ENCODE data around the gene GPBP1.
"Not testable (repeated sequence)": the region's sequence is repeated elsewhere in the genome, so short reads cannot be mapped to it uniquely, and the experiment has no call there.

The GPBP1 gene

DNA sequence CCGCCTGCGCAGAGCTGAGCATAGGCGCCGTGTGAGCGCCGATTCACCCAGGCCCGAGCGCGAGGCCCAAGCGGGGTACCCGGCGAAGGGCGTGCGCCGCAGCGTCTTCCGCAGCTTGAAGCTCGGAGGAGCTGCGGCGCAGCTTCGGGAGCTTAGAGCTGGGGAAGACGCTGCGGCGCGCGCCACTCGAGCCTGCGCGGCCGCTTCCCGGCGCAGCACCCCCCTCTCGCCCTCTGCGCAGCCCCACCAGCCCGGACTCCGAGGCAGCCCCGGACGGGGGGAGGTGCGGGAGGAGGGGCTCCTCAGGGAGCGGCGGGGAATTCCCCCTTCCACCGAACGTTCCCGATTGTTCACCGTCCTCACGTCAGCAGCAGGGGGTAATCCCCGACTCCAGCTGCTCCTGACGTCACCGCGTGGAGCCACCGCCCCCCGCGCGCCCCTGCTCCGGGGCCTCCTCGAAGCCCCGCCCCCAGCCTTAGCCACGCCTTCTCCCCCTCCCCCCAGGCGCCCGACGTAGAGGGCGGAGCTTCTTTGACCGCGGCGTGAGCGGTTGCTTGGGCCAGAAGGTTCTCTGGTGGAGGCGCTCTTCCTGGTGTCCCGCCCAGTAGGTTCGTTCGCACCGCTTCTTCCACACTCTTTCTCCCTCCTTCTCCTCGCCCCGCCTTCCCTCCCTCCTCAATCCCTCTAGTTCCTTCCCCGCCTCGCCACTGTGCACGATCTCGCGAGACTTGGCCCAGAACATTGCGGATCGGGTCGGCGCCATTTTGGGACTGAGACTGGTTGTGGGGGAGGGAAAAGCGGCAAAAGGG lies at the start of gene GPBP1:
Gene GPBP1, plus strand, starts transcription at position 741 of the 809 bp plus-strand sequence. CDS start 40,072 bp downstream, outside the sequence.
- peak; percentile 100 for DNase-seq

GRCh38 chr5:57128325-57128724 lies 45.5 kb upstream of the GPBP1 start:
- no peak for DNase-seq

DNA sequence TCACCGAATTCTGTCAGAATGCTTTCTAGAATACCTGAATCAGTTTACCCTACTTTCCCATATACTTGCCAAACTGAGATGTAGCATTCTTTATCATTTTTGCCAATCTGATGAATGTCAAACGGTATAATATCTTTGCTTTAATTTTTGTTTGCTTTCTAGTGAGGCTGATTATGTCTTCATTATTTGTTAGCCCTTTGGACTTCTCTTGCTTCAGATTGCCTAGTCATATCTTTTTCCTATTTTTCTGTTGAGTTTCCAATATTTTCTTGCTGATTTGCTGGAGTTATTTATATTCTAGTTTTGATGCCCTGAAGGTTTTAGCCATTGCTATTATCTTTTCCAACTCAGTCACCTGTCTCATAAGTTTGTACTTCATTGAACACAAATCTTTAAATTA lies 40.3 kb upstream of the GPBP1 start:
- DNase-seq = no peak

DNA sequence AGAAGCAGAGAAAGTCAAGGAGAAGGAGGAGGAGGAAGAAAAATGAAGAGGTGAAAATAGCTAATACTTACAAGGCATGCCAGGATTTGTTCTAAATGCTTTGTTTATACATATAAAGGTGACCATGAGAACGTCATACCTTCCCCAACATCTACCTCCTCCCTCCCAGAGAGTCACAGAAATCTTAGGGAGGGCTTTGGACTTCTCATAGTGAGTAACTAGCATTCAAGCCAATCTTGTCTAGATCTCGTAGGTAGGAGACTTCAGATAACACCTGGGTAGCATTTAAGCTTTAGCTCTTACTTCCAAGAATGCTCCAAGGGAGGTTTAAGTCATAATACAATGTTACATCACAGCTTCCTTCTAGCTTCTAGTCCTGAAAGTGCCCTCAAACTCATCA lies 36.5 kb upstream of the GPBP1 start:
- no peak for DNase-seq

DNA sequence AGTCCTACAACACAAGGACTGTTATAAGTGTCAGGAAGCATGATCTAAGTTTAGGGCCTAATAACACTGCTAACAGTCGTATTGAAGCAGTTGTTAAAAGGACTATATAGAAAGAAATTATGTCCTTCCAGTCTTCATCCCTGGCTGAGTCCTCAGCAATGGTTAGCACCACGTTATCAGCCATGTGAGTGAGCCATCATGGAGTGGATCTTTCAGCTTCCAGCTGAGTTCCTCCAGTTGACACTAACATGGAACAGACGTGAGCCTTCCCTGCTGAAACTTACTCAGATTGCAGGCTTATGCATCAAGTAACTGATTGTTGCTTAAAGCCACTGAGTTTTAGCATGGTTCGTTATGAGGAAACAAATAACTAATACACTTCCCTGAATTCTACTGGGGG lies 21.5 kb upstream of the GPBP1 start:
- DNase-seq = no peak

DNA sequence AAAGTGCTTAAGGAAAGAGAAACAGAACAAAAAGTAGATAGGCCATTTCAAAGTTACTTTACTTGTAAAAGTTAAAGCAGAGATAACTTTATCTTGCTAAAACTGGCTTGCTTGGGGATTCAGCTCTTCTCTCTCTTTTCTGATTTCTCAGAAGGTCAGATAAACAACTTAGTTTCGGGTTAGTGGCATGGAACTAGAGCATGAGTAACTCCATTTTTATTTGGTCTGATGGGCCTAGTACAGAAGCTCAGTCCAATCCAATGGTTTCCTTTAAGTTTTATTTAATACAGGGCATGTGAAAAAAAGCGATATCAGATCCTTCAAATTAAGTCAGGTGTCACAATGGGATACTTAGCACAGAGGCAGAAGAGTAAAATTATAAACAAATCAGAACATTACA lies 18.8 kb upstream of the GPBP1 start:
- DNase-seq = no peak

GRCh38 chr5:57157131-57157530 lies 16.7 kb upstream of the GPBP1 start:
- DNase-seq = no peak

- DNase-seq = no peak
Observed at GRCh38 chr5:57157666-57158065, 16.2 kb upstream of the GPBP1 start.

DNA sequence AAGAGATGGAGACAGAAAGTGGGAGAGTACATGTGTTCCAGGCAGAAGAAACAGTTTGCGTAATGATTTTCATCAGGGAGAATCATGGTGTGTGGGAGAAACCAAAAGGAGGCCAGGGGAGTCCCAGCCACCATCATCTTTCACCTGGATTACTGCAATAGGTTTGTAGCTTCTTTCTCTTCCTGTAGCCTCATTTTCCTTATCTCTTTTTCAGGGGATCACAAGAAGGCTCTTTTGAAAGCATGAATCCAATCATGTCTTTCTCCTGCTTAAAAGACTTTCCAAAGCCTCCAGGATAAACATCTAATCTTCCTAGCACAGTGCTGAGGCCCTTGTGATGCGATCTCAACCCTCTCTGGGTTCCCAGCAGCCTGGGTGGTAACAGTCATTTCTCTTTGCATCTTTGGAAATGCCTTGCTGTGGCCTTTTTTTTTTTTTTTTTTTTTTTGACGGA lies 10.3 kb upstream of the GPBP1 start:
- DNase-seq = no peak

DNA sequence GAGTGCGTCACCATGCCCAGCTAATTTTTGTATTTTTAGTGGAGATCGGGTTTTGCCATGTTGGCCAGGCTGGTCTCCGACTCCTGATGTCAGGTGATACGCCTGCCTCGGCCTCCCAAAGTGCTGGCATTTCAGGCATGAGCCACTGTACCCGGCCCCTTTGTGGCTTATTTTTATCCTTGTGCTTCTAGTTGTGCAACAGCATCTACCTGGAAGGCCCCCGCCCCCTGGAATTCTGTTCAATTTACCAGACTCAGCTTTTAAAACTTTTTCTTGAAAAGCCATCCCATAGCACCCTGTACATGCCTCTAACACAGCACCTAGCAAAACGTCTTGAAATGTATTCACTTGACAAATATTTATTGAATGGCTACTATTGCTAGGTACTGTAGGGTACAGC lies 9.7 kb upstream of the GPBP1 start:
- no peak for DNase-seq

DNA sequence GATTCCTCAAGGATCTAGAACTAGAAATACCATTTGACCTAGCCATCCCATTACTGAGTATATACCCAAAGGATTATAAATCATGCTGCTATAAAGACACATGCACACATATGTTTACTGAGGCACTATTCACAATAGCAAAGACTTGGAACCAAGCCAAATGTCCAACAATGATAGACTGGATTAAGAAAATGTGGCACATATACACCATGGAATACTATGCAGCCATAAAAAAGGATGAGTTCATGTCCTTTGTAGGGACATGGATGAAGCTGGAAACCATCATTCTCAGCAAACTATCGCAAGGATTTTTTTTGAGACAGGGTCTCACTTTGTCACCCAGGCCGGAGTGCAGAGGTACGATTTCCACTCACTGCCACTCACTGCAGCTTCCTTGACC lies 8.7 kb upstream of the GPBP1 start:
- DNase-seq = not testable (repeated sequence)

- no peak for DNase-seq
Observed at GRCh38 chr5:57166276-57166675, 7.6 kb upstream of the GPBP1 start.

DNA sequence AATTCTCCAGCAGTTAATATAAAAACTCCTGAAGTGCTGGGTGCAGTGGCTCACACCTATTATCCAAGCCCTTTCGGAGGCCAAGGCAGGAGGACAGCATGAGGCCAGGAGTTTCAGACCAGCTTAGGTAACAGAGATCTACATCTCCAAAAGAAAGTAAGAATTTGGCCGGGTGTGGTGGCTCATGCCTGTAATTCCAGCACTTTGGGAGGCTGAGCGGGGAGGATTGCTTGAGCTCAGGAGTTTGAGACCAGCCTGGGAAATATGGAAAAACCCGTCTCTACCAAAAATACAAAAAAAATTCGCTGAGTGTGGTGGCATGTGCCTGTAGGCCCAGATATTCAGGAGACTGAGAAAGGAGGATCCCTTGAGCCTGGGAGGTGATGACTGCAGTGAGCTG lies 6.7 kb upstream of the GPBP1 start:
- DNase-seq = no peak

DNA sequence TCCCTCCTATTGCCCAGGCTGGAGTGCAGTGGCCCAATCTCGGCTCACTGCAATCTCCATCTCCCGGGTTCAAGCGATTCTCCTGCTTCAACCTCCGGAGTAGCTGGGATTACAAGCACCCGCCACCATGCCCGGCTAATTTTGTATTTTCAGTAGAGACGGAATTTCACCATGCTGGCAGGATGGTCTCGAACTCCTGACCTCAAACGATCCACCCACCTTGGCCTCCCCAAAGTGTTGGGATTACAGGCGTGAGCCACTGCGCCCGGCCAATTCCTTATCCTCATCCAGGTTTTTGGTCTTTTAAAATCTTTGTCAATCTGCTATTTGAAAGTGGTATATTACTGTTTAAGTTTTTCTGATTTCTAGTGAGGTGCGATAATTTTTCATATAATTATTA lies 3.7 kb upstream of the GPBP1 start:
- DNase-seq = not testable (repeated sequence)

DNA sequence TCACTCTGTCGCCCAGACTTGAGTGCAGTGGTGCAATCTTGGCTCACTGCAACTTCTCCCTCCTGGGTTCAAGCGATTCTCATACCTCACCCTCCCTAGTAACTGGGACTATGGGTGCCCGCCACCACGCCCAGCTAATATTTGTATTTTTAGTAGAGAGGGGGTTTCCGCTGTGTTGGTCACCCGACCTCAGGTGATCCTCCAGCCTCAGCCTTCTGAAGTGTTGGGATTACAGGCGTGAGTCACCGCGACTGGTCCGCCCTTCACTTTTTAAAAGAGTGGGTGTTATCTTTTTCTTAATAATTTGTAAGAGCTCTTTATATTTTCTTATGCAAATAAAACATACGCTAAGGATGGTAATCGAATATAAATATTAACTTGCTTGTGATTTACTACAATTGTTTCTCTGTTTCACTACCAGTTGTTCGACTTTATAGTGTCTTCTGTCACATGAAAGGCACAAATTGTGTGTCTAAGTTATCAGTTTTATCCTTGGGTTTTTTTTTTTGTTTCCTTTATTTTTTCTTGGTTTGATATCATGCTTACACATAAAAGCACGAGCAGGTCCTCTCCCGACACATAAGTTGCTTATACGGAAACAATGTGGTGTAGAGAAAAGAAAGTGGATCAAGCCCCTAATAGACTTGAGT lies 1.9 kb upstream of the GPBP1 start:
- no peak for DNase-seq

GRCh38 chr5:57172466-57173318 lies 1.2 kb upstream of the GPBP1 start:
- DNase-seq = peak; percentile 25

DNA sequence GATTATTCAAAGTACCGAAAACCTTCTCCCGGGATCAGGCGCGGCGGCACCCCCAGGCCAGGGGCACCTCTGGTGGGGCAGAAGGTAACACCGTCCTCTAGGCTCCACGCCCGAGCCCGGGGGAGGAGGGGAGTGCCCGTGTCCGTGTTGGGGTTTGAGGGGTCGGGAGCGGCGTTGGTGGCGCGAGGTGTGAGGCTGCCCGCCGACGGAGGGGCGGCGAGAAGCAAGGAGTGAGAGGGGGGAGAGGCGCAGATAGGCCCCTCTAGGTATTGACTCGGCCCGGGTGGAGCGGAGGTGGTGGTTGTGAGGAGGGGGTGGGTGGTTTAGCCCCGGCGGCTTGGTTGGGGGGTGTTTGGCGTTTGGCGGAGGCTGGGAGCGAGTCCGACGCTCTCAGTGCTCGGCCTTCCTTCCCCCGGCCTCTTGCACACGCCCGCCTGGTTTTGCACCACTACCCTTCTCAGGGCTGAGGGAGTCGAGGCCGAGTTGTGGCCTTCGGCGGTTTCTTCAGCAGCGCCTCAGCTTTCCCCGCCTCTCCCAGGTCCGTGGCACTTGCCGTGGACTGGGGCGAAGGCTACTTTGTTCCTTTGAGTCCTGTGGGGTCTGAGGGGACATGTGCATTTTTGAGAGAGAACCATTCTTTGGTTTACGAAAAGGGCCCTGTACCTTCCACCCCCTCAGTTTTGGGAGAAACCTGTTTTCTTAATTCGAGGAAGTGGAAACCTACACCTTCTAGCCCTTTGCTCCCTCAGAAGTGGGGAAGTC lies 450 bp downstream of the GPBP1 start:
- DNase-seq = peak; percentile 17

DNA sequence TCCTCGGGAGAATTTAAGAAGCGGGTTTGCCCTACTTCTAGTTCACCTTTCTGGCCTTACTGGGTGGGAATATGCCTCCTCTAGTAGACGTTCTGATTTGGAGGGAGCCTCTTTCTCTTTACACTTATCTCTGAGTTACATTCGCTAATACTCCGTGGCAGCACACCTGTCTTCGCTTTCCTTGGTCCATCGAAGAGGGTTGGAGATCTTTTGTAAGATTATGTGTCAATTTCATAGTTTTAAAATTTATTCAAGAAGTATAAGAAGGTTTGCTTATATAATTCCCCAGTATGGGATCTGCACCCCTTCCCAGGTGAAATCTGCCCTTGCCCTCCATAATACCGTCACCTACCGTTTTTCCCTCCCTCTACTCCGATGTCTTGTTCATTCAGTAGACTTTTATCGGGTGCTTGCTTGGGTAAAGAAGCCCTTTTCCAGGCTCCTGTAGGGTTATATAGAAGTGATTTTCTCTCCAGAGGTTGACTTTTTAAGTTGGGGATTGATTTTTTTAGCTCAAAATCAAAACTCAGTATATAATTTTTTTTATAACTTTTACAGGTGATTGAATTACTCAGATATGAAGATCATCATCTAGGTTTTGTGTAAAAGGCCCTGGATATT lies 1.1 kb downstream of the GPBP1 start:
- no peak for DNase-seq

DNA sequence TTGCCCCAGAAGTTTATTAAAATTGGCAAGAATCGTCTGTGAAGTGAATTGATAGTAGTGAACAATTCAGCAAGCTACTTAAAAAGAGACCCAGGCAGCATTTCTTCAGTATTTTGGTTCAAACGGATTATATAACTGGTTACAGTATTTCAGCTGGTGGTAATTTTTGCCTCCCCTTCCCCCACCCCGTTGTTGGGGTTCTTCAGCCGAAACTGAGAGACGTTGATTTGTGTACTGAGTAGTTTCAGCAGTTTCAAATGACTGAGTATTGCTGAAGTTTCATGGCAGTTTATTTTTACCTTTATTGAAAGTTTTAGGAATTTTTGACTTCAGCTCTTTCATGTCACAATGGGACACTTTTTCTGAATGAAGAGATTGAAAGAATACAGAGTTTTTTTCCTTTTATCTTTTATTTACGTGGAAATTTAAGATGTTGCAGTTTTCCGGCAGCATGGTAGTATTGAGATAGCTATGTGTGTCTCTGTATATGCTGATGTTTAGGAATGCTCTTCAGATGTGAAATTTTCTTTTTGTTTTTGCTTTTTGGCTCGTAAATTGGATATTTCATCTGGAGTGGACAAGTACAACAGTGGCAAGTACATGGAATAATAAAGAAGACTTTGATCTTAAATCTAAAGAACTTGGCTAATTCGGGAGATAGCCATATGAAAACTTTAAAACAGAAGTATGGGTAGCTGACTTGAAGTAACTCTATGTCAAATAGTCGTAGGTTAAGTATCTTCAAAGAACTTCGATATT lies 1.9 kb downstream of the GPBP1 start:
- no peak for DNase-seq

- DNase-seq = peak; percentile 50
Observed at GRCh38 chr5:57176350-57176857, 2.5 kb downstream of the GPBP1 start.

DNA sequence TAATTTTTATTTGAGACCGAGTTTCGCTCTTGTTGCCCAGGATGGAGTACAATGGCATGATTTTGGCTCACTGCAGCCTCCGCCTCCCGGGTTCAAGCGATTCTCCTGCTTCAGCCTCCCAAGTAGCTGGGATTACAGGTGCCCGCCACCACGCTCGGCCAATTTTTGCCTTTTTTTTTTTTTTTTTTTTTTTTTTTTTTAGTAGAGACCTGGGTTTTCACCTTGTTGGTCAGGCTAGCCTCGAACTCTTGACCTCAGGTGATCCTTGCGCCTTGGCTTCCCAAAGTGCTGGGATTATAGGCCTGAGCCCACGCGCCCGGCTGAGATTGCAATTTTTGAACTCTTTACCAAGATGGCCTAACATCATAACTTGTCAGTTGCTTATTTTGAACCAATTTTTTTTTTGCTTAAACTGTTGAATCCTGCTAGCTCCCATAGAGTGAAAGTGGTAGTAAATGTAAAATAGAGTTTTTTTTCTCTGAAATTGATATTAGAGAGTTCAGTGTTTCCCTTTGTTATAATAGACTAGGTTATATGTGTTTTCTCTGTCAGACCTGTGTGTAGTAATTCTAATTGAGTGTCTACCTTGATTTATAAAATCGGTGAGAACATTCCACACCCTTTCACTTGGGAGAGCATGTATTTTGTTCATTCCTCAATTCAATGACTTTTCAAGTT lies 3.8 kb downstream of the GPBP1 start:
- no peak for DNase-seq
